HEK293T (cell line): Measurements from ENCODE around the gene ZNF408.

Experiments
- CTCF ChIA-PET: fragments of 350-600 bp; formaldehyde crosslinking; extraction: SDS; loops from one replicate; lab custom pipeline; 2021; ENCODE audit warnings: antibody characterized with exemption, inconsistent platforms; lab: Yijun Ruan, JAX
- POLR2A ChIA-PET: fragments of 350-600 bp; formaldehyde crosslinking; extraction: SDS; loops from one replicate; lab custom pipeline; 2020; ENCODE audit warnings: antibody characterized with exemption, inconsistent platforms; lab: Yijun Ruan, JAX
- DNase-seq: peaks from one replicate; pipeline ENCODE4 v3.0.0; 2012; ENCODE audit warnings: mixed read lengths; ENCODE audit errors: extremely low spot score
- ARNT ChIP-seq: fragments of 450-650 bp; IDR thresholded peaks from 2 replicates; pipeline ENCODE4 v1.6.1; 2017; ENCODE audit warnings: mild to moderate bottlenecking
- BHLHE40 ChIP-seq: fragments of 450-650 bp; IDR thresholded peaks from 2 replicates; pipeline ENCODE4 v1.6.1; 2016; ENCODE audit warnings: mild to moderate bottlenecking, moderate library complexity, borderline replicate concordance
- CTBP1 ChIP-seq: fragments of 450-650 bp; IDR thresholded peaks from 2 replicates; pipeline ENCODE4 v1.6.1; 2016; ENCODE audit warnings: borderline replicate concordance
- ELF4 ChIP-seq: fragments of 450-650 bp; IDR thresholded peaks from 2 replicates; pipeline ENCODE4 v1.6.1; 2017; ENCODE audit warnings: antibody characterized with exemption
- FOXA1 ChIP-seq: fragments of 450-650 bp; IDR thresholded peaks from 2 replicates; pipeline ENCODE4 v1.6.1; 2016; ENCODE audit warnings: mild to moderate bottlenecking
- FOXK2 ChIP-seq: fragments of 450-650 bp; IDR thresholded peaks from 2 replicates; pipeline ENCODE4 v1.6.1; 2016; ENCODE audit warnings: mild to moderate bottlenecking
- FOXM1 ChIP-seq: fragments of 450-650 bp; IDR thresholded peaks from 2 replicates; pipeline ENCODE4 v1.6.1; 2017; ENCODE audit warnings: mild to moderate bottlenecking, borderline replicate concordance
- HDGF ChIP-seq: fragments of 450-650 bp; IDR thresholded peaks from 2 replicates; pipeline ENCODE4 v1.6.1; 2017; ENCODE audit warnings: antibody characterized with exemption, borderline replicate concordance
- L3MBTL2 ChIP-seq: fragments of 450-650 bp; conservative IDR thresholded peaks from 2 replicates; pipeline ENCODE4 v1.6.1; 2016; ENCODE audit warnings: mild to moderate bottlenecking
- LEF1 ChIP-seq: fragments of 450-650 bp; IDR thresholded peaks from 2 replicates; pipeline ENCODE4 v1.6.1; 2017; ENCODE audit warnings: mild to moderate bottlenecking, borderline replicate concordance
- NFRKB ChIP-seq: fragments of 450-650 bp; IDR thresholded peaks from 2 replicates; pipeline ENCODE4 v1.6.1; 2016; ENCODE audit warnings: mild to moderate bottlenecking, moderate library complexity
- SP1 ChIP-seq: fragments of 450-650 bp; IDR thresholded peaks from 2 replicates; pipeline ENCODE4 v1.6.1; 2017
- SUZ12 ChIP-seq: fragments of 450-650 bp; IDR thresholded peaks from 2 replicates; pipeline ENCODE4 v1.6.1; 2016; ENCODE audit warnings: mild to moderate bottlenecking
- TARDBP ChIP-seq: fragments of 450-650 bp; IDR thresholded peaks from 2 replicates; pipeline ENCODE4 v1.6.1; 2016
- ZNF384 ChIP-seq: fragments of 450-650 bp; IDR thresholded peaks from 2 replicates; pipeline ENCODE4 v1.6.1; 2016
- TF ChIP-seq, protein P1 (sequence below): fragments of 450-650 bp; IDR thresholded peaks from 2 replicates; pipeline ENCODE4 v1.6.1; 2016

Gene ZNF408

GRCh38 chr11:46725338-46726205 is 24.7 kb downstream of the ZNF408 start:
- POLR2A ChIA-PET, result no interaction called here
- no peak for TF ChIP-seq ZNF384
- TF ChIP-seq, protein P1, sequence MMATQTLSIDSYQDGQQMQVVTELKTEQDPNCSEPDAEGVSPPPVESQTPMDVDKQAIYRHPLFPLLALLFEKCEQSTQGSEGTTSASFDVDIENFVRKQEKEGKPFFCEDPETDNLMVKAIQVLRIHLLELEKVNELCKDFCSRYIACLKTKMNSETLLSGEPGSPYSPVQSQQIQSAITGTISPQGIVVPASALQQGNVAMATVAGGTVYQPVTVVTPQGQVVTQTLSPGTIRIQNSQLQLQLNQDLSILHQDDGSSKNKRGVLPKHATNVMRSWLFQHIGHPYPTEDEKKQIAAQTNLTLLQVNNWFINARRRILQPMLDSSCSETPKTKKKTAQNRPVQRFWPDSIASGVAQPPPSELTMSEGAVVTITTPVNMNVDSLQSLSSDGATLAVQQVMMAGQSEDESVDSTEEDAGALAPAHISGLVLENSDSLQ, result no peak
- TF ChIP-seq ELF4, result no peak
- no peak for TF ChIP-seq HDGF
- no peak for TF ChIP-seq LEF1
- CTCF ChIA-PET, result interaction anchor here (0.5 to 0.7 kb wide), 3 partner anchors 13 to 26 kb away, joined by 3 read pairs; partner anchors contain the start of genes ARHGAP1 and ZNF408
- no peak for DNase-seq

DNA sequence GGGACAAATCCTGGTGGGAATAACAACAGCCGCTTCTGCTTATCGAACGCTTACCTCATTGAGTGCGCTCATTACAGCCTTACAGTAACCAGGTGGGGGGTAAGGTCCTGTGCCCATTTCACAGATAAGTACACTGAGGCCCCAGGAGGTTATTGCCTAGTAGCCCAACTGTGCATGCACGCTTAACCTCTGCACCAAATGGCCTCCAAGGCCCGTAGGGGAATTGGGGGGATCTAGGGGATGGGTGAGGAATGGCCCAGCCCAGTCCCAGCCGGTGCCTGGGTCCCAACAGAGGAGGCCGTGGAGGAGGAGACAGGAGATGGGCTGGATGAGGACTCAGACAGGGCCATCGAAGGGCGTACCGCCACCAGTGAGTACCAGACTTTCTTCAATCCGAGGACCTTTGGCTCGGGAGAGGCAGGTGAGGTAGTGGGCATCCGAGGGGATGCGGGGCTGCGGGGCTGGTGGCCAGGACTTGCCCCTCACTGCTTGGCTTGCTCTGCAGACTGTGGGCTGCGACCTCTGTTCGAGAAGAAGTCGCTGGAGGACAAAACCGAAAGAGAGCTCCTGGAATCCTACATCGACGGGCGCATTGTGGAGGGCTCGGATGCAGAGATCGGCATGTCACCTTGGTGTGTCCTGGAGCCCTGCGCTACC is 25.5 kb downstream of the ZNF408 start:
- TF ChIP-seq FOXK2 (no peak), TARDBP (no peak), LEF1 (no peak), SUZ12 (no peak), FOXM1 (no peak), L3MBTL2 (no peak), ELF4 (no peak), ZNF384 (no peak), HDGF (no peak), SP1 (no peak), CTBP1 (no peak), NFRKB (no peak), ARNT (no peak)
- TF ChIP-seq, protein P1, result no peak
- DNase-seq, result no peak
- ChIA-PET POLR2A (interaction anchor here (0.6 kb wide), 1 partner anchor 188 kb away, joined by 3 read pairs; no protein-coding TSS in a partner anchor), CTCF (interaction anchor here (0.5 kb wide), 1 partner anchor 26 kb away, joined by 3 read pairs; the partner anchor contains the start of genes ARHGAP1 and ZNF408)

DNA sequence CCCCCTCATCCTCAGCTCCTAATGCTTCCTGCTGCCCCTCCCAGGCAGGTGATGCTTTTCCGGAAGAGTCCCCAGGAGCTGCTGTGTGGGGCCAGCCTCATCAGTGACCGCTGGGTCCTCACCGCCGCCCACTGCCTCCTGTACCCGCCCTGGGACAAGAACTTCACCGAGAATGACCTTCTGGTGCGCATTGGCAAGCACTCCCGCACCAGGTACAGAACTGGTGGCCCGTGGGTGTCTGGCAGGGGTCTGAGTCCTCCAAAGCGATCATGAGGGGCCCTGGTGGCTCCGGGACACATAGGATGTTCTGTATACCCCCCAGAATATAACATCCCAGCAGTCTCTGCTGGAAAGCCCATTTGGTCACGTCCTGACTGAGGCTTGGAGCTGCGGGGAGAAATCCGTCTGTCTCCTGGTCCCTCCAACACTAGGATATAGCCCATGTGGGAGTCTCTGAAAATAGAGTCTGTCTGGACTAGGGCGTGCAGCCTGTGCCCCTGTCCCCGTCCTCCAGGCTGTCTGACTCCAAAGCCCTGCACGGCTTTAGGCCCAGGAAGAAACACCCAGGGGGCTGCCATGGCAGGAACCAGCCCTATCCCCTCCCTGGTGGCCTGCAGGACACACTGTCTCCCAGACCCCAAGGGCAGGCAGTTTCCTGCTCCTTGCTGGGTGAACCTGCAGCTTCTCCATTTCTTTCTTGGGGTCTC is 27.3 kb downstream of the ZNF408 start:
- DNase-seq, result no peak
- TF ChIP-seq FOXM1 (no peak), NFRKB (no peak), HDGF (no peak), LEF1 (no peak), SUZ12 (no peak), BHLHE40 (no peak), SP1 (no peak), CTBP1 (no peak)
- POLR2A ChIA-PET, result no interaction called here
- CTCF ChIA-PET, result interaction anchor here (0.6 kb wide), 1 partner anchor 29 kb away, joined by 4 read pairs; no protein-coding TSS in a partner anchor

DNA sequence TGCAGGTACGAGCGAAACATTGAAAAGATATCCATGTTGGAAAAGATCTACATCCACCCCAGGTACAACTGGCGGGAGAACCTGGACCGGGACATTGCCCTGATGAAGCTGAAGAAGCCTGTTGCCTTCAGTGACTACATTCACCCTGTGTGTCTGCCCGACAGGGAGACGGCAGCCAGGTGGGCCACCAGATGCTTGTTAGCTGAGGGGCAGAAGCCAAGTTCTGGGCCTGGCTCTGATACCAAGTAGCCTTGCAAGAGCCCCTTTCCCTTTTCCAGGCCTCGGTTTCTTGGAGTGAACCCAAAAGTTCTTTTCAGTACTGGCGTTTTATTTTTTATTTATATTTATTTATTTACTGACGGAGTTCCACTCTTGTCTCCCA is 27.8 kb downstream of the ZNF408 start:
- CTCF ChIA-PET, result no interaction called here
- POLR2A ChIA-PET, result no interaction called here

DNA sequence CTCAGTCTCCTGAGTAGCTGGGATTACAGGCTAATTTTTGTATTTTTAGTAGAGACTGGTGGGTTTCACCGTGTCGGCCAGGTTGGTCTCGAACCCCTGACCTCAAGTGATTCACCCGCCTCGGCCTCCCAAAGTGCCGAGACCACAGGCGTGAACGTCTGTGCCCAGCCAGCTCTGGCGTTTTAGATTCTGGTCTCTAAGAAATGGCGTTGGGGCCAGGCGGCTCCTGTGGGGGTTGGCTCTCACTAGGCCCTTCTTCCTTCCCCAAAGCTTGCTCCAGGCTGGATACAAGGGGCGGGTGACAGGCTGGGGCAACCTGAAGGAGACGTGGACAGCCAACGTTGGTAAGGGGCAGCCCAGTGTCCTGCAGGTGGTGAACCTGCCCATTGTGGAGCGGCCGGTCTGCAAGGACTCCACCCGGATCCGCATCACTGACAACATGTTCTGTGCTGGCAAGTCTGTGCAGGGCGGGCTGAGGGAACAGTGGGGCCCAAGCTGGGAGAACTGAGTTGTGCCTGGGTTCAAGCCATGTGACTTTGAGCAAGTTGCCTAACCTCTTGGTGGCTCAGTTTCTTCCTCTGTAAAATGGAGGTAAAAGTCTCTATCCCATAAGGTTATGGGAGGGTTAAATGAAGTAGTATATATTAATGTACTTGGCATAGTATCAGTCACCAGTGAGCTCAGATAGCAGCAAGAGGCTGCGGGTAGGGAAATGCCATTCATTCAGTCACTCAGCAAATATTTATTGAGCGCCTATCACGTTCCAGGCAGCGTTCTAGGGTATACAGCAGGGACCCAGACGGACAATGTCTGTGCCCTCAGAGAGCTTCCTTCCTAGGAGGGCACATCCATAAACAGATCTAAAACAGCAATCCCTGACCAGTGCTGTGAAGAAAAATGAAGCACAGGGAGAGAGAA is 28.5 kb downstream of the ZNF408 start:
- TF ChIP-seq FOXA1 (no peak), ELF4 (no peak), ZNF384 (no peak), SP1 (no peak), L3MBTL2 (no peak), NFRKB (no peak), TARDBP (no peak), FOXK2 (no peak), CTBP1 (no peak), FOXM1 (no peak), BHLHE40 (no peak), HDGF (no peak), LEF1 (no peak), SUZ12 (no peak), ARNT (no peak)
- TF ChIP-seq, protein P1, result no peak
- POLR2A ChIA-PET, result no interaction called here
- CTCF ChIA-PET, result no interaction called here
- no peak for DNase-seq

More for the DNA sequence above, 27.8 kb downstream of the ZNF408 start:
- DNase-seq, result no peak
- TF ChIP-seq BHLHE40 (no peak), SP1 (no peak), FOXA1 (no peak), FOXK2 (no peak), ZNF384 (no peak), FOXM1 (no peak), HDGF (no peak), NFRKB (no peak), L3MBTL2 (no peak), TARDBP (no peak), ELF4 (no peak), CTBP1 (no peak)
